Large intestine (tissue), 1 donor: ENCODE measurements around the gene SCT. TPM values are rescaled to one million over a fixed set of nuclear protein-coding genes. Genes with fewer than 3 reads are reported as not detected.

Experiments used
- polyA plus RNA-seq: library from polyadenylated mRNA; unstranded; fragments of 120-200 nt; gene quantifications from one replicate; pipeline ENCODE4 v1.2.1, GENCODE V29; 2013

Gene SCT
- polyA plus RNA-seq, 1 donor, result 131 TPM

Other genes starting within 250 kb of the SCT start
- gene PKP3, start 233.0 kb downstream of the SCT start, polyA plus RNA-seq, result 71.6 TPM
- gene SIGIRR, start 212.2 kb downstream of the SCT start, polyA plus RNA-seq, result 84.9 TPM
- 169 TPM for gene ANO9, start 185.2 kb downstream of the SCT start, polyA plus RNA-seq
- 21.1 TPM for gene PTDSS2, start 176.9 kb downstream of the SCT start, polyA plus RNA-seq
- 85.4 TPM for gene RNH1, start 119.9 kb downstream of the SCT start, polyA plus RNA-seq
- 28.3 TPM for gene HRAS, start 91.6 kb downstream of the SCT start, polyA plus RNA-seq
- gene LRRC56, start 89.7 kb downstream of the SCT start, polyA plus RNA-seq, result 2.4 TPM
- 4.6 TPM for gene LMNTD2, start 66.4 kb downstream of the SCT start, polyA plus RNA-seq
- 45.4 TPM for gene RASSF7, start 66.2 kb downstream of the SCT start, polyA plus RNA-seq
- 40.5 TPM for gene PHRF1, start 50.7 kb downstream of the SCT start, polyA plus RNA-seq
- 16.7 TPM for gene IRF7, start 11.2 kb downstream of the SCT start, polyA plus RNA-seq
- 763 TPM for gene CDHR5, start 2.2 kb downstream of the SCT start, polyA plus RNA-seq
- gene DRD4, start 10.1 kb upstream of the SCT start, polyA plus RNA-seq, result 1.3 TPM
- 24.1 TPM for gene DEAF1, start 68.0 kb upstream of the SCT start, polyA plus RNA-seq
- gene TMEM80, start 68.6 kb upstream of the SCT start, polyA plus RNA-seq, result 36.1 TPM
- 260 TPM for gene EPS8L2, start 79.0 kb upstream of the SCT start, polyA plus RNA-seq
- gene TALDO1, start 120.3 kb upstream of the SCT start, polyA plus RNA-seq, result 92.4 TPM
- gene GATD1, start 150.3 kb upstream of the SCT start, polyA plus RNA-seq, result 58.1 TPM
- 2.0 TPM for gene CEND1, start 162.9 kb upstream of the SCT start, polyA plus RNA-seq
- gene SLC25A22, start 171.1 kb upstream of the SCT start, polyA plus RNA-seq, result 14.6 TPM
- gene PIDD1, start 178.1 kb upstream of the SCT start, polyA plus RNA-seq, result 15.1 TPM
- gene RPLP2, start 182.8 kb upstream of the SCT start, polyA plus RNA-seq, result 1,325 TPM
- 98.0 TPM for gene PNPLA2, start 191.7 kb upstream of the SCT start, polyA plus RNA-seq
- 34.4 TPM for gene CRACR2B, start 200.7 kb upstream of the SCT start, polyA plus RNA-seq
- gene CD151, start 205.8 kb upstream of the SCT start, polyA plus RNA-seq, result 317 TPM
- 87.5 TPM for gene POLR2L, start 215.3 kb upstream of the SCT start, polyA plus RNA-seq
- 27.8 TPM for gene TSPAN4, start 215.7 kb upstream of the SCT start, polyA plus RNA-seq